Measurements from ENCODE around the gene GOT2.
"Not testable (repeated sequence)": the region's sequence is repeated elsewhere in the genome, so short reads cannot be mapped to it uniquely, and the experiment has no call there.

The GOT2 gene

GRCh38 chr16:58716468-58716867, 17.6 kb downstream of the GOT2 start:
- DNase-seq = no peak

DNA sequence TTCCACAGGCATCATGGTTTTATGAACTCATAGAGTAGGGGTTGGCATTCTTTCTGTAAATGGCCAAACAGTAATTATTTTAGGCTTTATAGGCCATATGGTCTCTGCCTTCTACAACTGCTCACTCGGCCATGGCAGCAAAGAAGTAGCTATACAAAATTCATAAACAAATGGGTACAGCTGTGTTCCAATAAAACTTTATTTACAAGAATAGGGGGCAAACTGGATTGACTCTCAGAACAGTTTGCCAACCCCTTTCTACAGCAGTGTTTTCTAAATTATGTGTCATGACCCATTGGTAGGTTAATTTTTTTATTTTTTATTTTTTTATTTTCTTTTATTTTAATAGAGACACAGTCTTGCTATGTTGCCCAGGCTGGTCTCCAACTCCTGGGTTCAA, 20.4 kb downstream of the GOT2 start:
- DNase-seq = no peak

DNA sequence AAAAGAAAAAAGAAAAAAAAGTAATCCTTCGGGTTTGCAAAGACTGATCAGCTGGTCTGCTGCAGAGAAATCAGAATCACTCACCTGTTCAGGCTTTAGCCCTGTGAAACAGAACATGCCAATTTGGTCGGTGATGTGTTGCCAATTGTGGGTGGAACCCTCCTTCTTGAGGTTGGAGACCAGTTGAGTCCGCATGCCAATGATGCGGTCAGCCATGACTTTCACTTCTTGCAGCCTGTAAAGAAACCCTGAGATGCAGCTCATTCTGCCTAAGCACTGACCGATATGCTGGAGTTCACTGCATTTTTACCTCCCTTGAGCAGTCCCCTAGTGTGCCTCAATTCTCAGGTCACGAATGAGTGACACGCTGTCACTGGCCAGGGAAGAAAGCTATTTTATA, 24.8 kb downstream of the GOT2 start:
- DNase-seq = no peak

- no peak for DNase-seq
These were observed 35.0 kb downstream of the GOT2 start for GRCh38 chr16:58699151-58699550.

- DNase-seq = no peak
These were observed 38.7 kb downstream of the GOT2 start for GRCh38 chr16:58695368-58695767.

GRCh38 chr16:58692450-58692849, 41.7 kb downstream of the GOT2 start:
- DNase-seq = no peak

GRCh38 chr16:58686985-58687706, 47.0 kb downstream of the GOT2 start:
- DNase-seq = not testable (repeated sequence)

GRCh38 chr16:58685084-58685449, 49.0 kb downstream of the GOT2 start:
- DNase-seq = no peak

- DNase-seq = peak; percentile 80
These were observed 49.6 kb downstream of the GOT2 start, which contains the start of gene SLC38A7 for GRCh38 chr16:58684354-58685083. TSS of gene SLC38A7 (minus strand) at chr16:58684770. CDS start at chr16:58680126, 4,644 bp downstream.

GRCh38 chr16:58684001-58684353, 50.1 kb downstream of the GOT2 start:
- no peak for DNase-seq

DNA sequence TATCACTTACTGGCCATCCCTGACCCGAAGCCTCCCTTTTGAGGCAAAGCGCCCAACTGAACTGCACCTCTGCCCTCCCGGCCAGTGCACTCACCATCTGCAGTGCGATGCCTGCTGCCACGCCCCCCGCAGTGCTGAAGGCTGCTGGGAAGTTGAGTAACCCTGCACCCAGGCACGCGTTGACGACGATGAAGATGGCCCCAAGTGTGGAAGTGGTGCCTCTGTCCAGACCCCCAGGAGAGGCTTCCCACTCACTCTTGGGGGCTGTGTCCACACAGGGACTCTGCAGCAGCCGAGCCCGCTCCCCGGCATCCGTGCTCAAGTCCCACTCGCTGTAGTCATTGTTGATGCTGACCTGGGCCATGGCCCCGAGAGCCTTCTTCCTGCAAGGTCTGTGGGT, 54.4 kb downstream of the GOT2 start:
- DNase-seq = no peak

- DNase-seq = no peak
These were observed 55.4 kb downstream of the GOT2 start for GRCh38 chr16:58678716-58679115.

GRCh38 chr16:58678269-58678668, 55.8 kb downstream of the GOT2 start:
- no peak for DNase-seq

DNA sequence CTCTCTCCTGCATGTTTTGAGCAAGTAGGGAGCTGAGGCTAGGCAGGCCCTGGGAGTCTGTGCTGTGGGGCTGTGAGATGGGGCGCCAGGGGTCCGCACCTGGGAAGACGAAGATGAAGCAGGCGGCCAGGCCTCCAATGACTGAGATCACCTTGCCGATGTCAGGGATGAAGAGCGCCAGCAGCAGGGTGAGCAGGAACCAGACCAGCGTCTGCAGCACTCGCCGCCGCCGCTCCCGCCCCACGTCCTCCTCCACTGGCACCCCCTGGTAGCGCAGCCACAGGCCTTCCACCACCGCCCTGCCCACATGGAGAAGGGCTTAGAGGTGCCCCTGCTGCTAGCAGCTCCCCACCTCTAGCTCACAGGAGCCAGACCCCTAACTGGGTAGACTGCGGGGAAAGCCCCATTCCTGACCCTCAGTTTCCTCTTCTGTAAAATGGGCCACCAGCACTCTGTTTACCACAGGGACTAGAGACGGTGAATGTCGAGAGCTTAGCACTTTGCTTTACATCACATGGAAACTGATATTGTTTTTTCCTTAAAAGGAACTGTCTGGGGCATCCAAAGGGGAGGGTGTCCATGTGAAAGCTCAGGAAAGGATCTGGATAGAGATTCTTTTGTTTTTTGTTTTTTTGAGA, 63.1 kb downstream of the GOT2 start:
- DNase-seq = no peak

DNA sequence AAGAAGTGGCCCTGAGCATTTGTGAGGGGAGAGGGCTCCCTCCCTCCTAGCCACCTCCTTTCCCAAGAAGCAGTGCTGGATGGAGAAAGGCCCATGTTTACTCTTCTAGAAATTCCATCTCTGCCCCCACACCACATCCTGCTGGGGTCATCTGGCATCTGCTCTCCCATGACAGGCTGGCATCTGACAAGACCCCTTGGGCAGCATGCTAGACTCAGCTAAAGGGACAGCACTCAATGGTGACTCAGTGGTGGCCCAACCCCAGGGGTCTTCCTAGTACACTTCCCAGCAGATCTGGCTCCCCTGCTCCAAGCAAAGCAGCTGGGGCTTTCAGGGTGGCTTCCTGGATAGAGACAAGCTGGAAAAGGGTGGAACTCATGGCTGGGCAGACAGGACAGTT, 63.9 kb downstream of the GOT2 start:
- DNase-seq = no peak

GRCh38 chr16:58665200-58665599, 68.9 kb downstream of the GOT2 start:
- DNase-seq = no peak

DNA sequence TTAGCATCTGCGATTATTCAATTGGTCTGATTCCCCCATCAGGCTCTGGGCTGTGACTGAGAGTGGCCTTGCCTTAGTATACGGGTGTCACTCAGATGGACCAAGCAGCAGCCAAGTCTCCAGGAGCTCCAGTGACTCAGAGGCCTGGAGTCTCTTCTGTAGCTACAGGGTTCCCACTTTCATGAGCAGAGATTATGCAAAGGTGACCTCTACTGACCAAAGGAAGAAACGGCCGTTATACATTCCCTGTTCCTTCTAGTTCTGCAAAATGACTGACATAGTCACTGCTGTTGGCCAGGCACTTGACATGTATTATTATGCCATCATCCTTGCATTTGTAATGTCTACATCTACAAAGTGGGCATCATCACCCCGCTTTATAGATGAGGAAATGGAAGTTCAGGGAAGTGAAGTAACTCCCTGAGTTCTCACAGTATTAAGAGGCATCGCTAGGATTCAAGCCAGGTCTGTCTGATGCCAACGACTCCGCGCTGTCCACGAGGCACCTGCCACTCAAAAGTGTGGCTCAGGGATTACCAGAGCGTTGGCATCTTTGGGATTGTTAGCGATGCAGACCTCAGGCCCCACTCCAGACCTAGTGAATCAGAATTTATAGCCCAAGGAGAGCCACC, 72.8 kb downstream of the GOT2 start:
- no peak for DNase-seq

DNA sequence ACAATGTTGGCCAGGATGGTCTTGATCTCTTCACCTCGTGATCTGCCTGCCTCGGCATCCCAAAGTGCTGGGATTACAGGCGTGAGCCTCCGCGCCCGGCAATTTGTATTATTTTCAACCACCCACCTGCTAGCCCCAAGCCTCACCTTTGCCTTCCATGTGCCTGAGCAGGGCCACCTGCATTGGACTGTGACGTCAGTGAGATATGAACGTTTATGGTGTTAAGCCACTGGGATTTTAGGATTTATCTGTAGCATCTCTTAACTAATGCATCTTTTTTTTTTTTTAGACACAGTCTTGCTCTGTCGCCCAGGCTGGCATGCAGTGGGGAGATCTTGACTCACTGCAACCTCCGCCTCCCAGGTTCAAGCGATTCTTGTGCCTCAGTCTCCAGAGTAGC, 74.2 kb downstream of the GOT2 start:
- DNase-seq = not testable (repeated sequence)

DNA sequence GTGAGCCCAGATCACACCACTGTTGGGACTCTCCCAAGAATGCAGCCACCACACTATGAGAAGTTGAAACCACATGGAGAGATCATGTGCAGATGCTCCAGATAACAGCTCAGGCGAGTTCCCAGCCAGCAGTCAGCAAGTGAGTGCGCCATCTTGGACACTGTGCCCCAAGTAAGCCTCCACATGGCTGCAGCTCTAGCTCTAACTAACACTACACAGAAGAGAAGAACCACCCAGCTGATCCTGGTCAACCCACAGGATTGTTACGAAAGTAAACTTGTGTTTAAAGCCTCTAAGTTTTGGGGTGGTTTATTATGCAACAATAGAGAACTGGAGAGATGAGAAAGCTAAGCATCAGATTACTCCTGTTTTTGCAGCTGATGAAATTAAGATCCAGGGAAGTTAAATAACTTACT, 75.3 kb downstream of the GOT2 start:
- DNase-seq = no peak

Measured in activated CD4-positive, CD25-positive, alpha-beta regulatory T cell treated with anti-CD3 and anti-CD28 coated beads, Interleukin-2, amount 50 U/mL, for 72 hours (primary cell).